HL-60 (cell line): ENCODE data around the gene ANO2.

Experiments
- DNase-seq, 2 experiments: peaks; one replicate each; pipeline ENCODE4 v3.0.0-alpha.2; 2010 to 2020; ENCODE audit warnings: low read depth in 1 of 2, low spot score in 1 of 2
- H3K27ac ChIP-seq: fragments of 250-450 bp; sonication (Bioruptor Pico); replicated peaks from 2 replicates; pipeline ENCODE4 v1.5.1; 2020; ENCODE audit warnings: mild to moderate bottlenecking, moderate library complexity
- H3K27me3 ChIP-seq: fragments of 250-450 bp; sonication (Bioruptor Pico); 2 replicates; pipeline ENCODE4 v1.5.1; 2021; ENCODE audit warnings: mild to moderate bottlenecking, moderate library complexity; ENCODE audit not compliant: insufficient read depth, poor library complexity, severe bottlenecking
- H3K4me3 ChIP-seq: replicated peaks from 2 replicates; pipeline ENCODE4 v1.5.1; 2011; ENCODE audit warnings: mild to moderate bottlenecking, control low read depth, low read length; ENCODE audit not compliant: insufficient read depth
- CTCF ChIP-seq: IDR thresholded peaks from one replicate; pipeline ENCODE4 v1.5.1; 2011; ENCODE audit warnings: low read length, control low read depth, inconsistent platforms; ENCODE audit not compliant: insufficient read depth
- GABPA ChIP-seq: IDR thresholded peaks from 2 replicates; pipeline ENCODE4 v1.6.1; 2012; ENCODE audit warnings: low read depth
- POLR2AphosphoS5 ChIP-seq: IDR thresholded peaks from 2 replicates; pipeline ENCODE4 v1.6.1; 2012; ENCODE audit warnings: low read depth
- REST ChIP-seq: IDR thresholded peaks from 2 replicates; pipeline ENCODE4 v1.6.1; 2012; ENCODE audit warnings: low read depth; ENCODE audit not compliant: insufficient replicate concordance
- SPI1 ChIP-seq: IDR thresholded peaks from 2 replicates; pipeline ENCODE4 v1.6.1; 2012; ENCODE audit warnings: low read depth, mild to moderate bottlenecking, borderline replicate concordance
- long read RNA-seq: library from polyadenylated mRNA; unstranded; transcript quantifications from one replicate; pipeline ENCODE4 v2.0.0, GENCODE V29; 2020

Gene ANO2
- long read RNA-seq = 0 reads

GRCh38 chr12:5945071-5946008 lies at the start of gene ANO2:
TSS of gene ANO2 (minus strand) at chr12:5945259. CDS start at chr12:5945217, 42 bp downstream.
- H3K27ac ChIP-seq = no peak within 1 kb of the TSS
- H3K4me3 ChIP-seq = no peak within 1 kb of the TSS
- TF ChIP-seq SPI1 (no peak), POLR2AphosphoS5 (no peak)
- no peak for DNase-seq
- peaks cover 33% of the 10 kb centered on the region for H3K27me3 ChIP-seq

GRCh38 chr12:5989621-5990020 lies 44.6 kb upstream of the ANO2 start:
- DNase-seq = no peak
- no peaks in the 10 kb centered on the region for H3K27me3 ChIP-seq
- no peak overlapping the region for H3K4me3 ChIP-seq
- no peak overlapping the region for H3K27ac ChIP-seq
- TF ChIP-seq REST = no peak
- no peak for TF ChIP-seq POLR2AphosphoS5
- TF ChIP-seq CTCF = no peak
- TF ChIP-seq SPI1 = no peak
- TF ChIP-seq GABPA = no peak

GRCh38 chr12:5988659-5989116 lies 43.6 kb upstream of the ANO2 start:
- DNase-seq = peak; percentile 10 to 46
- TF ChIP-seq REST = no peak
- no peak for TF ChIP-seq POLR2AphosphoS5
- peak; percentile 78 for TF ChIP-seq CTCF
- no peak for TF ChIP-seq GABPA
- Histone ChIP-seq H3K27me3 (no peaks in the 10 kb centered on the region), H3K4me3 (no peak overlapping the region), H3K27ac (no peak overlapping the region)

GRCh38 chr12:5988088-5988487 lies 43.0 kb upstream of the ANO2 start:
- Histone ChIP-seq H3K27me3 (no peaks in the 10 kb centered on the region), H3K4me3 (no peak overlapping the region), H3K27ac (no peak overlapping the region)
- no peak for TF ChIP-seq SPI1
- no peak for TF ChIP-seq CTCF
- TF ChIP-seq GABPA = no peak
- DNase-seq = no peak
